Prostate gland (tissue), 2 donors: Measurements from ENCODE around the gene ZBED1. TPM values are rescaled to one million over a fixed set of nuclear protein-coding genes. Genes with fewer than 3 reads are reported as not detected.
A peak's percentile ranks its signal among the peaks of the same experiment; 100 is the strongest.

ENCODE experiments used
- DNase-seq: peaks from one replicate; pipeline ENCODE4 v3.0.0-alpha.2; 2019; ENCODE audit warnings: low spot score
- H3K27ac ChIP-seq, 2 donors: fragments of 200-600 bp; sonication (generic); 2 replicates each; pipeline ENCODE4 v1.5.1; 2017 to 2019
- H3K27me3 ChIP-seq: fragments of 200-600 bp; sonication (generic); replicated peaks from 2 replicates; pipeline ENCODE4 v1.5.1; 2019; ENCODE audit not compliant: insufficient read depth
- H3K36me3 ChIP-seq, 2 donors: fragments of 200-600 bp; sonication (generic); 1 replicate in 1 of 2; 2 replicates in 1 of 2; pipeline versions ENCODE4 v1.5.1 to v1.8.1; 2017 to 2019
- H3K4me1 ChIP-seq: fragments of 200-600 bp; sonication (generic); replicated peaks from 2 replicates; pipeline ENCODE4 v1.5.1; 2019
- H3K4me3 ChIP-seq, 2 donors: fragments of 200-600 bp; sonication (generic); 2 replicates each; pipeline ENCODE4 v1.5.1; 2017 to 2019
- H3K9me3 ChIP-seq: fragments of 200-600 bp; sonication (generic); 2 replicates; pipeline ENCODE4 v1.5.1; 2017
- POLR2A ChIP-seq: fragments of 450-650 bp; IDR thresholded peaks from one replicate; pipeline ENCODE4 v1.6.1; 2016; ENCODE audit warnings: antibody characterized with exemption, mild to moderate bottlenecking
- POLR2AphosphoS5 ChIP-seq: sonication (generic); formaldehyde crosslinking; IDR thresholded peaks from one replicate; pipeline ENCODE4 v1.6.1; 2017; ENCODE audit warnings: antibody characterized with exemption
- WGBS: methylation state at CpG from one replicate; pipeline ENCODE4 v1.1.5; 2018; 5-methylcytosine and 5-hydroxymethylcytosine counted together
- intact Hi-C: fragments of 100-400 bp; cut with DNase I; formaldehyde crosslinking; loops from one replicate; pipeline ENCODE4 v1.14.2; 2022
- total RNA-seq, 2 donors: library from RNA; depleted of rRNA; stranded (reverse); fragments of >200 nt; gene quantifications; one replicate each; pipeline ENCODE4 v1.1.0, GENCODE V29; 2016
- TF ChIP-seq, protein P1 (sequence below), 4 experiments: fragments of 200-600 bp in 2 of 4; fragments of 450-650 bp in 2 of 4; sonication (generic) in 2 of 4; IDR thresholded peaks; 1 replicate in 3 of 4; 2 replicates in 1 of 4; pipeline ENCODE4 v1.5.1; 2016 to 2019; ENCODE audit warnings: antibody characterized with exemption in 4 of 4, mild to moderate bottlenecking in 2 of 4, moderate library complexity in 2 of 4

The ZBED1 gene
- 10 to 100 TPM; 52.6 to 92.1 TPM for total RNA-seq

DNA sequence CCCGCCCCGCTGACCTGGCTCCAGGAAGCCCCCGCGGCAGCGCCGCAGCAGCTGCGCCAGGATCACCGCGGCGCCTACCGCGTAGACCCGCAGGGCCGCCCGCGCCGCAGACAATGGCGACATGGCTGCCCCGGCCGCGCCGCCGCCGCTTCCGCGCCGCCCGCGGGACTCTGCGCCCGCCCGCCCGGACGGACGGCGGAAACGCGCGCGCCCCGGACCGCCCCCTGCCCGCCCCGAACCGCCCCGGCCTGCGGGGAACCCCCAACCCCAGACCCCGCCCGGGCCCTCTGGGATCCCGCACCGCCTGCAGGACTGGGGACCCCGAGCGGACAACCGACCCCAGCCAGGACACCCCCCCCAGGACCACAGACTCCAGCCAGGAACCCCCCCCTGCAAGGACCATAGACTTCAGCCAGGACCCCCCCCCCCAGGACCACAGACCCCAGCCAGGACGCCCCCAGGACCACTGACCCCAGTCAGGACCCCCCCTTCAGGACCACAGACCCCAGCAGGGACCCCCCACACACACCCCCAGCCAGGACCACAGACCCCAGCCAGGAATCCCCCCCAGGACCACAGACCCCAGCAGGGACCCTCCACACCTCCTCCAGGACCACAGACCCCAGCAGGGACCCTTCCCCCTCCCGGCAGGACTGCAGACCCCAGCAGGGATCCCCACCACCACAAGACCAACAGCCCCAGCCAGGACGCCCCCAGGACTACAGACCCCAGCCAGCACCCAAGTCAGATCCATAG is at the start of gene ZBED1, which contains the start of gene DHRSX:
ZBED1 (minus strand) TSS at position 174 of the 756 bp plus-strand sequence. CDS start 10,257 bp downstream, outside the sequence.
DHRSX (minus strand) TSS at position 174 of the 756 bp plus-strand sequence; CDS start at position 123, 51 bp downstream.
- TF ChIP-seq, protein P1, sequence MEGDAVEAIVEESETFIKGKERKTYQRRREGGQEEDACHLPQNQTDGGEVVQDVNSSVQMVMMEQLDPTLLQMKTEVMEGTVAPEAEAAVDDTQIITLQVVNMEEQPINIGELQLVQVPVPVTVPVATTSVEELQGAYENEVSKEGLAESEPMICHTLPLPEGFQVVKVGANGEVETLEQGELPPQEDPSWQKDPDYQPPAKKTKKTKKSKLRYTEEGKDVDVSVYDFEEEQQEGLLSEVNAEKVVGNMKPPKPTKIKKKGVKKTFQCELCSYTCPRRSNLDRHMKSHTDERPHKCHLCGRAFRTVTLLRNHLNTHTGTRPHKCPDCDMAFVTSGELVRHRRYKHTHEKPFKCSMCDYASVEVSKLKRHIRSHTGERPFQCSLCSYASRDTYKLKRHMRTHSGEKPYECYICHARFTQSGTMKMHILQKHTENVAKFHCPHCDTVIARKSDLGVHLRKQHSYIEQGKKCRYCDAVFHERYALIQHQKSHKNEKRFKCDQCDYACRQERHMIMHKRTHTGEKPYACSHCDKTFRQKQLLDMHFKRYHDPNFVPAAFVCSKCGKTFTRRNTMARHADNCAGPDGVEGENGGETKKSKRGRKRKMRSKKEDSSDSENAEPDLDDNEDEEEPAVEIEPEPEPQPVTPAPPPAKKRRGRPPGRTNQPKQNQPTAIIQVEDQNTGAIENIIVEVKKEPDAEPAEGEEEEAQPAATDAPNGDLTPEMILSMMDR (IDR thresholded peaks at IDR 0.05), result no peak
- peak; percentile 14 for TF ChIP-seq POLR2A
- no peak for TF ChIP-seq POLR2AphosphoS5
- DNase-seq, result no peak
- H3K27me3 ChIP-seq, result no peaks in the 10 kb centered on the region
- peaks cover 9% of the 10 kb centered on the region for H3K4me1 ChIP-seq
- intact Hi-C loops, result no loop called here
- 6% methylated on average over 14 of the region's 57 CpGs for WGBS
- no peaks in the 10 kb centered on the region for H3K36me3 ChIP-seq
- no peaks in the 10 kb centered on the region for H3K9me3 ChIP-seq
- peak within 1 kb of the TSS; percentile 89 to 95 for H3K4me3 ChIP-seq
- peak within 1 kb of the TSS; percentile 91 to 96 for H3K27ac ChIP-seq

DNA sequence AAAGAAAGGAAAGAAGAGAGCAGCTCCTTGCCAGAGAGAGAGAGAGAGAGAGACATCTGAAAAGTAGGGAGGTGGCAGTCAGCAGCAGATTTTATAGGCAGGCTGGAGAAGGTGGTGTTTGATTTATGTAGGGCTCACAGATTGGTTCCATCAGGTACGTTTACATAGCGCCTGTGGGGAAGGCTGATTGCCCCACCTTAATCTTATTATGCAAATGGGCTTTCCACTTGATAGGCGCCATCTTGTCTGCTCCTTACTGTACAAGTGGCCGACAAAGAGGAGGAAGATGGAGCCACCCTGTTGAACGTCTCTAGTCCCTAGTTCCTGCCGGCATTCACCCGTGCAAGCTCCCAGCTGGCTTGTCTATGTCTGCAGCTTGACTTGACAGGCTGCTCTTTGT is 49.1 kb upstream of the ZBED1 start:
- intact Hi-C loops, result loop anchor here (10.0 kb wide), 1 partner anchor 315 kb away; no protein-coding TSS in a partner anchor
- Histone ChIP-seq H3K27me3 (no peaks in the 10 kb centered on the region), H3K27ac (no peak overlapping the region), H3K9me3 (no peaks in the 10 kb centered on the region), H3K4me3 (no peak overlapping the region), H3K36me3 (no peaks in the 10 kb centered on the region), H3K4me1 (no peaks in the 10 kb centered on the region)
- TF ChIP-seq, protein P1 (IDR thresholded peaks at IDR 0.05), result no peak
- TF ChIP-seq POLR2A, result no peak
- TF ChIP-seq POLR2AphosphoS5, result no peak
- DNase-seq, result no peak
- WGBS, result 24% methylated on average over 7 of the region's 7 CpGs

- Histone ChIP-seq H3K27me3 (no peaks in the 10 kb centered on the region), H3K4me3 (no peak overlapping the region), H3K4me1 (no peaks in the 10 kb centered on the region), H3K9me3 (no peaks in the 10 kb centered on the region), H3K27ac (no peak overlapping the region), H3K36me3 (no peaks in the 10 kb centered on the region)
- 60% methylated on average over 11 of the region's 11 CpGs for WGBS
- intact Hi-C loops, result no loop called here
- TF ChIP-seq POLR2A (no peak), POLR2AphosphoS5 (no peak)
- TF ChIP-seq, protein P1 (IDR thresholded peaks at IDR 0.05), result no peak
- DNase-seq, result no peak
Measured at GRCh38 chrX:2548711-2549423, 48.1 kb upstream of the ZBED1 start.

GRCh38 chrX:2547736-2548135 is 47.0 kb upstream of the ZBED1 start:
- Histone ChIP-seq H3K9me3 (no peaks in the 10 kb centered on the region), H3K27me3 (no peaks in the 10 kb centered on the region), H3K4me1 (no peaks in the 10 kb centered on the region), H3K4me3 (no peak overlapping the region), H3K36me3 (no peaks in the 10 kb centered on the region), H3K27ac (no peak overlapping the region)
- TF ChIP-seq POLR2A (no peak), POLR2AphosphoS5 (no peak)
- TF ChIP-seq, protein P1 (IDR thresholded peaks at IDR 0.05), result no peak
- 77% methylated on average over 4 of the region's 4 CpGs for WGBS
- intact Hi-C loops, result no loop called here
- no peak for DNase-seq
